GM21825 (cell line): ENCODE results near the gene ASMTL.
A peak's percentile ranks its signal among the peaks of the same experiment; 100 is the strongest.
"Not testable (repeated sequence)": the region's sequence is repeated elsewhere in the genome, so short reads cannot be mapped to it uniquely, and the experiment has no call there.

Experiments used
- ATAC-seq: cut with Tn5 transposase; IDR thresholded peaks from one replicate; pipeline ENCODE4 v1.9.1; 2021; ENCODE audit warnings: mild to moderate bottlenecking, moderate library complexity; ENCODE audit not compliant: unreplicated experiment

Gene ASMTL

GRCh38 chrX:1482530-1482928 lies 29.8 kb upstream of the ASMTL start:
- not testable (repeated sequence) for ATAC-seq

GRCh38 chrX:1481636-1482529 lies 29.2 kb upstream of the ASMTL start:
- ATAC-seq: peak; percentile 61

DNA sequence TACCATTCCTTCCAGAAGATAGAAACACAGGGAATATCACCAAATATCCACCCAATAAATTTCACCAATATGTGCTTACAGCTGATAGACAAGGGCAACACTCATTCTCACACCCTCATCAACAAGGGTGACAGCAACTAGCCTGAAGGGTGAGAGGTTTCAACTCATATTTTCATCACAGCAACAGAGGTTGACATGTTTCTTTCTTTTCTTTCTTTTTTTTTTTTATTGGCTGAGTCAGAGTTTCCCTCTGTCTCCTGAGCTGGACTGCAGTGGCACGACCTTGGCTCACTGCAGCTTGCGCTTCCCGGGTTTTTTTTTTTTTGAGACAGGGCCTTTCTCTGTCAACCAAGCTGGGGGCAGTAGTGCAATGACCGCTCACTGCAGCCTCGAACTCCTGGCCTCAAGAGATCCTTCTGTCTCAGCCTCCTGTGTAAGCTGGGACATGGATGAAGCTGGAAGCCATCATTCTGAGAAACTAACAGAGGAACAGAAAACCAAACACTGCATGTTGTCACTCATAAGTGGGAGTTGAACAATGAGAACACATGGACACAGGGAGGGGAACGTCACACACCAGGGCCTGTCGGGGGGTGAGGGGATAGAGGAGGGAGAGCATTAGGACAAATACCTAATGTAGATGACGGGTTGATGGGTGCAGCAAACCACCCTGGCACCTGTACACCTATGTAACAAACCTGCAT lies 27.5 kb upstream of the ASMTL start:
- ATAC-seq: no peak

GRCh38 chrX:1477801-1478458 lies 25.2 kb upstream of the ASMTL start:
- ATAC-seq: no peak

DNA sequence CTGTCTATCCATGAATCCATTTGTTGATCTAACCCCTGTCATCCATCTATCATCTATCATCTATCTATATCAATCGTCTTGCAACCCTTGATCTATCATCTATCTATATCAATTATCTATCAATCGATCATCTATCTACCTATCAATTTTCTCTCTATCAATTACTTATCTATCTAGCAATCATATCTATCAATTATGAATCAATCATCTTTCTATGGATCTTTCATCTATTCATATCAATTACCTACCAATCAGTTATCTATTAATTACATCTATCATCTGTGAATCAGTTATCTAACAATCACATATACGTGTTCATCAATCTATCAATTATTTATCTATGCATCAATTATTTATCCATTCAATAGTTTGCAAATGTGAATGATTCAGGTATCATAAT lies 24.5 kb upstream of the ASMTL start:
- ATAC-seq: no peak

- no peak for ATAC-seq
Measured at GRCh38 chrX:1476682-1477081, 24.0 kb upstream of the ASMTL start.

DNA sequence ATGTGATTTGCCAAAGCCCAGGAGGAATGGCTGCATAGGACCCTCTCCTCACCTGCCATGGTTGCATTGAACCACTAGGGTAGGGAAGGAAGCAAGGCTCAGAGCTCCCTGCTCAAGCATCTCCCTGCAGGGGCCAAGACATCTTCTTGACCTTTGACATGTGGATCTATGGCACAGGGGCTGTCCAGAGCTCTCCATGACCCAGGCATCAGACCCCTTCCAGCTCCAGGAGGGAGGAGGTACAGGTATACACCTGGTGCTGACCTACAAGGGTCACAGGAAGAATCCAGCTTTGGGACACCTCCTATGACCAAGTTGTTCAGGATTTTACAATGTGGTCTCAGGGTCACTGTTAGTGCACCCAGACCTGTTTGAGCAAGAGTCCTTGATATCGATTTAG lies 23.2 kb upstream of the ASMTL start:
- no peak for ATAC-seq

GRCh38 chrX:1475481-1475880 lies 22.8 kb upstream of the ASMTL start:
- ATAC-seq: no peak

- not testable (repeated sequence) for ATAC-seq
Measured at GRCh38 chrX:1474593-1474992, 21.9 kb upstream of the ASMTL start.

DNA sequence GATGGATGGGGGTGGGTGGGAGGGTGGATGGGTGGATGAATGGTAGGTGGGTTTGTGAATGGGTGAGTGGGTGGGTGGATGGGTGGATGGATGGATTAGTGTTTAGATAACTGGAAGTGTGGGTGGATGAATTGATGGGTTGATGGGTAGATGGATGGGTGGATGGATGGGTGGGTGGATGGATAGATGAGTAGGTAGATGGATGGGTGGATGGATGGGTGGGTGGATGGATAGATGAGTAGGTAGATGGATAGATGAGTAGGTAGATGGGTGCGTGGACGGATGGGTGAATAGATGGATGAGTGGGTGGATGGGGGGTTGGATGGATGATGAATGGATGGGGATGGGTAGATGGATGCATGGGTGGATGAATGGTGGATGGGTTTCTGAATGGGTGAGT lies 20.3 kb upstream of the ASMTL start:
- ATAC-seq: no peak

GRCh38 chrX:1468250-1468772 lies 15.6 kb upstream of the ASMTL start:
- peak; percentile 52 for ATAC-seq

GRCh38 chrX:1466971-1467561 lies 14.4 kb upstream of the ASMTL start:
- peak; percentile 48 for ATAC-seq

- no peak for ATAC-seq
Measured at GRCh38 chrX:1466232-1466661, 13.5 kb upstream of the ASMTL start.

GRCh38 chrX:1465286-1466231 lies 12.8 kb upstream of the ASMTL start:
- ATAC-seq: no peak

- ATAC-seq: no peak
Measured at GRCh38 chrX:1464971-1465285, 12.2 kb upstream of the ASMTL start.

DNA sequence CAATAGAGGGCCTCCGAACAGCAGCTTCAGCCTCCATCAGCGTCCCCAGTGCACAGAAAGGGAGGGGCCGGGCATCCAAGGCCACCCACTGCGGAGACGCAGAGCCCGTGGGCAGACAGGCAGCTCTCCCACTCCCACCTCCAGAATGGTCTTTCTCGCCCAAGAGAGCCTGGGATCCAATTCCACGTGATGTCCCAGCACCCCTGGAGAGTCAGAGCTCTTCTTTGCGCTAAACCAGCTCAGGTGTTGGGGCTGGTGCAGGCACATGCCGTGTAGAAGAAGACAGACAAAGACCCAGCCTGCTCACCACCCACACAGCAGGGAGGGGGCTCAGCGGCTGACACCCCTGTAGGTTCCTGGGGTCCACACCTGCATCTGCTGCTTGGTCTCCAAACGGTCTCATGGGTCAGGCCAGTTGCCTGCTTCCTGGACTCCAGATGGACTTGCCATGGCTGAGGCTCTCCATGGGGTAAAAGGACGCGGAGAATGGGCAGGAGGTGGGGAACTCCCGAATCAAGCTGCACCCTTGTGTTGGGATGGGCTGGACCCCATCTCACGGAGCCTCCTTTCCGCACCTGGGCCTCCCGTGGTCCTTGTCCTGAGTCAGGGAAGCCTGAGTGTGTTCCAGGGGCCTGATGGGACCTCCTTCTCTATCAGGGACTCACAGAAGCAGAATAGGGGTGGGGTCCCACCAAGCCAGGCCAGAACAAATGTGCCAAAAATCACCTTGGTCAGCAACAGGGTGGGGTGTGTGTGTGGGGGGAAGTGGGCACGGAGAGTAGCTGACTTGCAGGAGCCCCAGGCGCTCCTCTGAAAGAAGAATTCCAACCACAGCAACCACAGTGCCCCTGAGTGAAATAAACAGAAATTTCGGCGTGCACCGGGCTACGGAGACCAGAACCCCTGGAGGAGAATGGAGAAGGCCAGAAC lies 11.6 kb upstream of the ASMTL start:
- ATAC-seq: no peak

- no peak for ATAC-seq
Measured at GRCh38 chrX:1463581-1463980, 10.9 kb upstream of the ASMTL start.

DNA sequence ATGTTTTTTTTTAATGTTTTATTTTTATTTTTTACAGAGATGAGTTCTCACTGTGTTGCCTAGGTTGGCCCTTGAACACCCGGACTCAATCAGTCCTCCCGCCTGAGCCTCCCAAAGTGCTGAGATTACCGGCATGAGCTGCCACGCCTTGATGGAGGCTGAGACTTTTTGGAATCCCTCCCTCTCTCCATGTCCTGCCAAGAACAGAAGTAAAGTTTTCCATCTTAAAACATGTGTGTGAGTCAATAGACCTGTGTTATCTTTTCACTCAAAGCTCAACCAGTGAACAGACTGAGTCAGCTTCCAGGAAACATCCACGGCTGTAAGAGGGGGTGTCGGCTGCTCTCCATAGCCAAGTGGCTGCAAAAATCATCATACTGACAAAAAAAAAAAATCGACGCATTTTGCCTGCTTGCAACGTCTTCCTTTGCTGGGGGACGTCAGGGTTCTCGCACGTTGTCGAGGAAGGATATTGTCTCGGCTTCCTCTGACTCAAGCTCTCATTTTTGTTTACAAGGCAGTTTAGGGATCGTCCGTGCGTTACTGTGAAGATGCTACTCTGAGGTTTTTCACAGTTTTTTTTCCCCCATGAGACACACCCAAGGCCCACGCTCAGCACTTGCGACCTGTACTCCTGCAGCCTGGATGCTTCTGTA lies 10.0 kb upstream of the ASMTL start:
- ATAC-seq: no peak
